GM21529 (cell line): ENCODE measurements around the gene RNF34.

Experiments
- ATAC-seq: cut with Tn5 transposase; IDR thresholded peaks from one replicate; pipeline ENCODE4 v1.9.1; 2021; ENCODE audit not compliant: unreplicated experiment

RNF34 gene

DNA sequence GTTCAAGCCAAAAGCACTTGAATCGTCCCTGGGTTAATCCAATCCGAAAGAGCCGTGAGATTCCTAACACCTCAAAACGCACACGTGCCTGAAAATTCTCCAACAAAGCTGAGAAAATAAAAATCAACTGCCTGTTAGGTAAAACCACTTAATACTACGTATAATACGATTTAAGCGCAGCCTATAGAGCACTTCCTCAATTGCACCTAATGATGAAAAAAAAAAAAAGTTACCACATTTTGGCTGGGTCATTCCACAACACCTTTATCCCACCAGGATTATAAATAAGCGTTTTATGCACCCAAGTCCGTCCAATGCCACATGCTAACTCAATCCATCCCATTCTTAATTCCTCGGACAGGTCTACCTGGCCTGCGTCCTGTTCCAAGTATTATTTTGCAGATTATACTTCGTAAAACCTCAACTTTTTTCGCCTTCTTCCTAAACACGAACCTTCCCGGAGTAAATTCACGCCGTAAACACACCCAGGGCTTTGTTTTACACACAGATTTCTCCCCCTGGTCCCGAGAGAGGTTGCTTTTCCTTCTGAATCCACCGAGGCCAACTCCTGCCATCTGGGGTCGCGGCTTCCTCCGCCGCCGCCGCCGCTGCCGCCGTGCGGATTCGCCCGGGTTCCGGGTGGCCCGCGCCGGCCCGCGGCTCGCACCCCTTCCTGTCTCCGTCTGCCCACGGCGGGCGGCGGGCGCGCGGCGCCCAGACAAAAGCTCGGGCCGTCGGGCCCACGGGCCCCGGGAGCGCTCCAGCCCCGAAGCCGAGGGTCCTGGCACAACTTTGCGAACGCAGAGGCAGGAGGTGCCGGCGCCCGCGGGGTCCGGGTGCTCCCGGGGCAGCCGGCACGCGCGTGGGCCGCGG is 66.2 kb downstream of the RNF34 start:
- ATAC-seq: peak; percentile 6

DNA sequence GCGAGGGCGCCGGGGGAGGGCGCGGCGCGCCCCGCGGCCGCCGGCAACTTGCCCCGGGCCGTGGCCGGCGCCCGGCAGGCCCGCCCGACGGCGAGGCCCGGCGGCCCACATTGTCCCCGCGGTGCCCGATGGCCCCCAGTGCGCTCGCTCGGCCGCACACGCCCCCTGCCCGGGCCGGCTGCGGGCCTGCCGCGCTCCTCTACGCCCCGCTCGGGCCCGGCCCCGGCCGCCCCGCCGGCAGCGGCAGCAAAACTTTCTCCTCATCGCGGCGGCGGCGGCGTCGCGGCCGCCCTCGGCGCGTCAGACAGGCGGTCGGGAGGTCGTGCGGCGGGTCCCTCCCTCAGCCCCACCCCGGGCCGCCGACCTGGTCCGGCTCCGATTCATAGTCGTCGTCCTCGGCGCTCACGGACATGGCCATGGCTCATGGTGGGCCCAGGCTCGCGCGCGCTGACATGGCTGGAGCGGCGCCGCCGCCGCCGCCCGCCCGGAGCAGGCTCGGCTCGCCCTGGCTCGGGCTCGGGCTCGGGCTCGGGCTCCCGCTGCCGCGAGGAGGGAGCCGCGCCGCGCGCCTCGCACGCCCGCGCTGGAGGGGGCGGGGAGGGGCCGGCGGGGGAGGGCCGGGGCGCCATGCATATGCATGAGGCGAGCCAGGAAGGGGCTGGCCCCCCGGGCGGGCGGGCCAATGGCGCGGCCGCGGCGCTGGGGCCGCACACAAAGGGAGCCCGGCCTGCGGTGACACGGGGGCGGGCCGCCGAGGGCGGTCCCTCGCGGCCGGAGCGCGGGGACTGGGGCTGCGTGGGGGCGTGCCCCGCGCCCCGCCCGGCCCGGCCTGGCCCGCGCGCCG is 67.1 kb downstream of the RNF34 start:
- peak; percentile 90 for ATAC-seq

DNA sequence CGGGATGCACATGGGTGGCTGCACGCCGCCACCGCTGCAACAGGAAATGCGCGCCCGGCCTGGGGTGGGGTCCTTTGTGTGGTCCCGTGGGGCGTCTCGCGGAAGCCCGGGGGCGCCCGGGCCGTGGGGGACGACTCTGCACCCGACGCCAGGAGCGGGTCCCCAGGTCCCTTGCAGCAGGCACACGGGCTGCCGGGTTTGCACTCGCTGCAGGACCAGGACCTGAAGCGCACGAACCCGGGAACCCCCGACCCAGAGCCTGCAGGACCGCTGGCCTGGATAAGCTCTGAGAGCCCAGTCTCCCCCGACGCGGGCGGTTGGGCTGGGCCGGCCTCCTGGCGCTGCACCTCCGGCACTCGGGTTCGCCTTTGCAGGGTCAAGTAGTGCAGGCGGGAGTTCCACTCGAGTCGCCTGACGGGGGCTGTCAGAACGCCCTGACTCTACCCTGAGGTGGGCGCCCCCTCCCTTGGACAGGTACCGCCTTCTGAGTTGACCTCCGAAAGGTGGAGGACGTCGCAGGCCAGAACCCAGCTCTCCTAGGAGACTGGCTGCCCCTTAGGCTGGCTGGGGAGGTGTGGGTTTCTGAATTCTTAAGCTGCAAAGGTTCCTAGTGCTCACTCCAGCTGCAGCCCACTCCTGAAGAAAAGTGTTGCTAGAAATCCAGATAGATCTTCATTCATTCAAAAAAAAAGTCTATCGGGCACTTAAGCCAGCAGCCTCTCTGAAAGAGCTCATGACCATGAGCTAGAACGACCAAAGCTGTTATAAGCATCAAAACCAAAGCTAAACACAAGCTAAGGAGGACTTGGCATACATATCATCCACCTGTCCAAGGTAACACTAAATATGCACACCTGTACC is 68.0 kb downstream of the RNF34 start:
- ATAC-seq: peak; percentile 17

- no peak for ATAC-seq
These were observed 68.5 kb downstream of the RNF34 start for GRCh38 chr12:121468499-121468801.

DNA sequence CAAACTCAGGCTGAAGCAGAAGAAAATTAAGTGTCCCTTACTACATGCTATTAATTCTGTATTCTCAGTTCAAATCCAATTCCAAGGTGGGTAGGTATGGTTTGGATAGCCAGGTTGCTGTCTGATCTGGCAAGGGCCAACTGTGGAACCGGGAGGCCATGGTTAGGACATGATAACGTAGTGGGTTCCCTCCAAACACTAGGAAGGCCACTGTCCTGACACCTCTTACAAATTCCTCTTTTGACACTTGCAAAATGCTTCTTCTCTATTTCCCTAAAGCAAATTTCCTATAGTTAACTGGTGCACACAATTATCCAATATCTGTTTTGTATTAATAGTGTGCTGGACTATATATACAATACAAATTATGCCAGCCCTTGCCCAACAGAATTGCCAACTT is 70.8 kb downstream of the RNF34 start:
- ATAC-seq: no peak

DNA sequence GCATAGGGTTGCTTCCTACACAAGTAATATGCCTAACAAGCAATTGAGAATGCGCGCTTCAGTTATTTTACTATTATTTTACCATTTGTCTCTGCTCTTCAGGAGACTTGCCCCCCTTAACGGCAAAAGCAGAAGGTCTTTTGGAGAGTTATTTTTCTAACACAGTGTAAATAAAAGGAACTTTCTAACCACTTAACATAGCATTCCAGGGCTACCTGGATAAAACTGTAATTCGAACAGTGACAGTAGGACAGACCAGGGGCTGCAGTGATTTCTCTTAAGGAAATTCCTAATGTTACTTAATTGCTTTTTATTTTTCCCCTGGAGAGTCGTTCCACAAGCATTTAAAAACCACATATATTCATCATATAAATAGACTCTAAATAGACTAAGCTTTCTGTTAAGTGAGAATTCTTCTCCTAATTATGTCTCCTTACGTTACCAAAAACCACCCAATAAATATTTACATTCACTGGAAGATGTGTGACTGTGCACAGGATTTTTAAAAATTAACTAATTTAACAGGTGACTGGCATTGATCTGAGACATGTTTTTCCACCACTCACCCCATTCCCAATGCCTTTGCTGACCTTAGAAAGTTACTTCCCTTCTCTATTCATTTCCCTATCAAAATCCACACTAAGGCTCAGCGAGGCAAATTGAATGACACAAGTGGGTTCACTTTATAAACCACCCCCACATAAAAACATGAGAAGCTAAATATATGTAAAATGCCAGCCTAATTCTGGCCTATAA is 72.4 kb downstream of the RNF34 start:
- no peak for ATAC-seq
